DND-41 (cell line): ENCODE data around the gene CCN2.
"Not testable (repeated sequence)": the region's sequence is repeated elsewhere in the genome, so short reads cannot be mapped to it uniquely, and the experiment has no call there.

Source experiments
- ATAC-seq: fragments of 200-7000 bp; cut with Tn5 transposase; 3 replicates; pipeline ENCODE4 v1.9.1; 2021; ENCODE audit warnings: low read depth; ENCODE audit not compliant: insufficient read depth
- DNase-seq: peaks from one replicate; pipeline ENCODE4 v3.0.0-alpha.2; 2020
- H2AFZ ChIP-seq: 2 replicates; pipeline ENCODE4 v1.6.0; 2012; ENCODE audit warnings: low read depth, low read length
- H3K27ac ChIP-seq: 2 replicates; pipeline ENCODE4 v1.5.1; 2012; ENCODE audit warnings: low read length, inconsistent platforms
- H3K27me3 ChIP-seq: fragments of 200-600 bp; sonication (generic); 2 replicates; pipeline ENCODE4 v1.6.0; 2012; ENCODE audit warnings: low read length, mild to moderate bottlenecking, inconsistent platforms; ENCODE audit not compliant: insufficient read depth, poor library complexity
- H3K36me3 ChIP-seq: 2 replicates; pipeline ENCODE4 v1.5.1; 2012; ENCODE audit warnings: low read length, inconsistent platforms; ENCODE audit not compliant: insufficient read depth
- H3K4me1 ChIP-seq: 2 replicates; pipeline ENCODE4 v1.5.1; 2012; ENCODE audit warnings: mild to moderate bottlenecking, low read length; ENCODE audit not compliant: insufficient read depth
- H3K4me2 ChIP-seq: 2 replicates; pipeline ENCODE4 v1.6.0; 2012; ENCODE audit warnings: mild to moderate bottlenecking, moderate library complexity, low read length, inconsistent platforms; ENCODE audit not compliant: insufficient read depth
- H3K4me3 ChIP-seq, 2 experiments: fragments of 200-600 bp in 1 of 2; shearing (Covaris generic) in 1 of 2; 2 replicates each; pipeline ENCODE4 v1.5.1; 2012 to 2016; ENCODE audit warnings: inconsistent platforms in 2 of 2, low read length in 2 of 2, mild to moderate bottlenecking in 2 of 2, low read depth in 1 of 2, moderate library complexity in 1 of 2
- H3K79me2 ChIP-seq: 2 replicates; pipeline ENCODE4 v1.6.0; 2012; ENCODE audit warnings: low read length, inconsistent platforms; ENCODE audit not compliant: insufficient read depth
- H3K9ac ChIP-seq: 2 replicates; pipeline ENCODE4 v1.6.0; 2012; ENCODE audit warnings: low read depth, mild to moderate bottlenecking, inconsistent platforms, low read length, moderate library complexity
- H3K9me3 ChIP-seq: 2 replicates; pipeline ENCODE4 v1.5.1; 2012; ENCODE audit warnings: low read length, moderate library complexity, mild to moderate bottlenecking, inconsistent platforms; ENCODE audit not compliant: insufficient read depth, severe bottlenecking
- H4K20me1 ChIP-seq: 2 replicates; pipeline ENCODE4 v1.6.0; 2012; ENCODE audit warnings: low read length; ENCODE audit not compliant: insufficient read depth
- EZH2 ChIP-seq: IDR thresholded peaks from 3 replicates; pipeline ENCODE4 v1.6.1; 2012; ENCODE audit warnings: borderline replicate concordance, low read depth, mild to moderate bottlenecking, moderate library complexity, low read length, inconsistent platforms; ENCODE audit not compliant: severe bottlenecking
- TF ChIP-seq, protein P1 (sequence below): IDR thresholded peaks from 2 replicates; pipeline ENCODE4 v1.5.1; 2012; ENCODE audit warnings: borderline replicate concordance, low read length, moderate library complexity, mild to moderate bottlenecking; ENCODE audit not compliant: poor library complexity, severe bottlenecking; ENCODE audit errors: extremely low read depth

CCN2 gene

DNA sequence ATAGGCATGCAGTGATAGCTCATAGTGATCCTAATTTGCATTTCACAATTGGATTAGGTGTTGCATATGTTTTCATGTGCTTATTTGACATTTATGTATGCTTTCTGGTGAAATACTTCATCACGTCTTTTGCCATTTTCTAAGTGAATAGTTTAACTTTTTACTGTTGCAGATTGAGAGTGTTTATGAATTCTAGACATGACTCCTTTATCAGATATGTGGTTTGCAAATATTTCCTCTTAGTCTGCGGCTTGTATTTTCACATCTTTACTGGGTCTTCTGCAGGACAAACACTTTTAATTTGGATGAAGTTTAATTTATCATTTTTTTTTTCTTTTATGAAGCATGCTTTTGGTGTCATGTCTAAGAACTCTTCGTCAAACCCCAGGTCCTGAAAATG lies 39.2 kb downstream of the CCN2 start:
- H4K20me1 ChIP-seq = no peaks in the 10 kb centered on the region
- no peak for TF ChIP-seq EZH2
- TF ChIP-seq, protein P1, sequence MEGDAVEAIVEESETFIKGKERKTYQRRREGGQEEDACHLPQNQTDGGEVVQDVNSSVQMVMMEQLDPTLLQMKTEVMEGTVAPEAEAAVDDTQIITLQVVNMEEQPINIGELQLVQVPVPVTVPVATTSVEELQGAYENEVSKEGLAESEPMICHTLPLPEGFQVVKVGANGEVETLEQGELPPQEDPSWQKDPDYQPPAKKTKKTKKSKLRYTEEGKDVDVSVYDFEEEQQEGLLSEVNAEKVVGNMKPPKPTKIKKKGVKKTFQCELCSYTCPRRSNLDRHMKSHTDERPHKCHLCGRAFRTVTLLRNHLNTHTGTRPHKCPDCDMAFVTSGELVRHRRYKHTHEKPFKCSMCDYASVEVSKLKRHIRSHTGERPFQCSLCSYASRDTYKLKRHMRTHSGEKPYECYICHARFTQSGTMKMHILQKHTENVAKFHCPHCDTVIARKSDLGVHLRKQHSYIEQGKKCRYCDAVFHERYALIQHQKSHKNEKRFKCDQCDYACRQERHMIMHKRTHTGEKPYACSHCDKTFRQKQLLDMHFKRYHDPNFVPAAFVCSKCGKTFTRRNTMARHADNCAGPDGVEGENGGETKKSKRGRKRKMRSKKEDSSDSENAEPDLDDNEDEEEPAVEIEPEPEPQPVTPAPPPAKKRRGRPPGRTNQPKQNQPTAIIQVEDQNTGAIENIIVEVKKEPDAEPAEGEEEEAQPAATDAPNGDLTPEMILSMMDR = no peak
- DNase-seq (no peak), ATAC-seq (no peak)
- H3K4me2 ChIP-seq = no peak overlapping the region
- H2AFZ ChIP-seq = no peak overlapping the region
- H3K79me2 ChIP-seq = no peaks in the 10 kb centered on the region
- H3K27me3 ChIP-seq = peaks cover 22% of the 10 kb centered on the region
- H3K9me3 ChIP-seq = no peaks in the 10 kb centered on the region
- H3K4me3 ChIP-seq = no peak overlapping the region
- no peak overlapping the region for H3K27ac ChIP-seq
- H3K9ac ChIP-seq = no peak overlapping the region
- H3K4me1 ChIP-seq = peaks cover 3% of the 10 kb centered on the region; the same call in 1 of the 2 replicates
- H3K36me3 ChIP-seq = no peaks in the 10 kb centered on the region

DNA sequence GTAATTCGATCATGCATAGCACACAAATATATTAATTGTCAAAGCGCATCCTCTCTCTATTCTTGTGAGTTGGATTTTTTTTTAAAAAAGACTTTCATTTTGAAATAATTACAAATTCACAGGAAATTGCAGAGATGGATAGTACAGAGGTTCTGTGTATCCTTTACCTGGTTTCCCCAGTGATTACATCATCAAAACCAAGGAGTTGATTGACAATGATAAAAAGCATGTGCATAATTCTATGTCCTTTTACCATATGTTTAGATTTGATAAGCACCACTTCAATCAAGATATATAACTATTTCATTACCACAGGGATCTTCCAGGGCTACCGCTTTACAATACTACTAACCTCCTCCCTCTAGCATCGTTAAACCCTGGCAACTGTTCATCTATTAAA lies 40.2 kb downstream of the CCN2 start:
- Histone ChIP-seq H3K9me3 (no peaks in the 10 kb centered on the region), H3K79me2 (no peaks in the 10 kb centered on the region), H3K36me3 (no peaks in the 10 kb centered on the region), H3K4me2 (no peak overlapping the region), H3K4me1 (no peaks in the 10 kb centered on the region), H3K27ac (no peak overlapping the region), H2AFZ (no peak overlapping the region), H3K9ac (no peak overlapping the region), H3K4me3 (no peak overlapping the region), H3K27me3 (peaks cover 18% of the 10 kb centered on the region), H4K20me1 (no peaks in the 10 kb centered on the region)
- no peak for ATAC-seq
- TF ChIP-seq EZH2 = no peak
- DNase-seq = no peak

DNA sequence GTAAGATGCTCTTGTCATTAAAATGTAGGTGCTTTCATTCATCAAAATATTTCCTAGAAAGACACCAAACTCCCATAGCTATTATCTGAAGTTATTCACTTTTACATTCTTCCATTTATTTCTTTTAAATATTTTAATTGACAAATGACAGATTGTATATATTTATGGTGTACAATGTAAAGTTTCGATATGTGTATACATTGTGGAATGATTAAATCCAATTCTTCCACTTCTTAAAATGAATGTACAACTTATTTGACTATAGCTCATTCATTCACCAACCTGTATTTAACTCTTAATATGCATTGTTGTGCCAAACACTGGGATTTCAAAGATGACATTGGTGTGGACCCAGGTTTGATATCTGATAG lies 41.0 kb downstream of the CCN2 start:
- no peaks in the 10 kb centered on the region for H3K79me2 ChIP-seq
- H3K27ac ChIP-seq = no peak overlapping the region
- no peaks in the 10 kb centered on the region for H3K36me3 ChIP-seq
- H2AFZ ChIP-seq = no peak overlapping the region
- no peak for TF ChIP-seq EZH2
- TF ChIP-seq, protein P1 = no peak
- H3K9ac ChIP-seq = no peak overlapping the region
- no peak overlapping the region for H3K4me3 ChIP-seq
- ATAC-seq (peak; percentile 6; the same call in 1 of the 3 replicates), DNase-seq (no peak)
- no peaks in the 10 kb centered on the region for H3K4me1 ChIP-seq
- no peaks in the 10 kb centered on the region for H3K9me3 ChIP-seq
- H4K20me1 ChIP-seq = no peaks in the 10 kb centered on the region
- H3K4me2 ChIP-seq = no peak overlapping the region
- H3K27me3 ChIP-seq = peaks cover 16% of the 10 kb centered on the region

DNA sequence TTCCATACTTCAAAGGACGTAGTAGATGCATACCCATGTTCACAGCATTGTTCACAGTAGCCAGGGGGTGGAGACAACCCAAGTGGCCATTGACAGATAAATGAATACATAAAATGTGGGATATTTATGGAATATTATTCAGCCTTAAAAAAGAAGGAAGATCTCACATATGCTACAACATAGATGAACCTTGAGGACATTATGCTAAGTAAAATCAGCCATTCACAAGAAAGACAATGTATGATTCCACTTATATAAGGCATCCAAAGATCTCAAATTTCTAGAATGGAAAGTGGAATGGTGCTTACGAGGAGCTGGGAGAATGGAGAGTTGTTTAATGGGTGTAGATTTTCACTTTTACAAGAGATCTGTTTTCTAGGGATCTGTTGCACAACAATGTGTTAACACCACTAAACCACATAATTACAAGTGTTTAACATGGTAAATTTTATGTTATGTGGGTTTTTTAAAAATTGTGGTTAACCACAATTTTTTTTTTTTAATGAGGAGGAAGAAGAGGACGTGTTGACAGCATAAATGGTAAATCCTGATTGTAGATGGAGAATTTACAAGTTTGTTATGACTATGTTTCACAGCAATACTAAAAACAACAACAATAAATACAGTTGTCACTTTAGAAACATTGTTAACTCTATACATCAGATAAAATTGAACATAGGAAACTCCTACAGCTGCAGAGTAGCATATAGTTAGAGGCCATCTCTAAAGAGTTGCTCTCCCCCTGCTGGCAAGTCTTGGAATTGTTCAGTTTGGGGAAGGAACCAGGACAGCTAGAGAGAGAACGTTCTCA lies 41.6 kb downstream of the CCN2 start:
- Histone ChIP-seq H3K9me3 (no peaks in the 10 kb centered on the region), H3K4me1 (no peaks in the 10 kb centered on the region), H3K4me2 (no peak overlapping the region), H3K27ac (no peak overlapping the region), H4K20me1 (no peaks in the 10 kb centered on the region), H2AFZ (no peak overlapping the region), H3K27me3 (peaks cover 16% of the 10 kb centered on the region), H3K79me2 (no peaks in the 10 kb centered on the region), H3K4me3 (no peak overlapping the region), H3K36me3 (no peaks in the 10 kb centered on the region), H3K9ac (no peak overlapping the region)
- ATAC-seq (peak; percentile 97), DNase-seq (peak; percentile 74)
- TF ChIP-seq EZH2 = no peak
- TF ChIP-seq, protein P1 = peak; percentile 87

- DNase-seq, H3K36me3 ChIP-seq, H3K4me3 ChIP-seq, H3K4me2 ChIP-seq, H3K79me2 ChIP-seq, H3K9me3 ChIP-seq, H4K20me1 ChIP-seq, H3K27ac ChIP-seq, ATAC-seq, H3K9ac ChIP-seq, H3K4me1 ChIP-seq, H2AFZ ChIP-seq: not testable (repeated sequence)
- H3K27me3 ChIP-seq = peaks cover 13% of the 10 kb centered on the region
Observed at GRCh38 chr6:131908787-131909186, 42.4 kb downstream of the CCN2 start.
